Erythroblast (primary cell): ENCODE measurements around the gene TINCR.

Experiments
- GATA1 ChIP-seq: IDR thresholded peaks from 2 replicates; pipeline ENCODE4 v1.6.1; 2011; ENCODE audit warnings: low read depth, mild to moderate bottlenecking, control low read depth, low read length, moderate library complexity
- POLR2A ChIP-seq: IDR thresholded peaks from 2 replicates; pipeline ENCODE4 v1.6.1; 2011; ENCODE audit warnings: mild to moderate bottlenecking, low read length

- TF ChIP-seq POLR2A = no peak
- TF ChIP-seq GATA1 = no peak
Measured at GRCh38 chr19:5595745-5596144, 28.0 kb upstream of the TINCR start.
